K562 (cell line): ENCODE measurements around the gene KCNJ15. TPM values are rescaled to one million over a fixed set of nuclear protein-coding genes. Genes with fewer than 3 reads are reported as not detected.

Experiments used
- ATAC-seq: fragments of 200-7000 bp; cut with Tn5 transposase; 3 replicates; pipeline ENCODE4 v1.9.1; 2020; ENCODE audit warnings: moderate library complexity
- BruUV-seq: library from RNA; stranded (reverse); fragments of 400-500 nt; replicated peaks from 2 replicates; lab custom pipeline; 2021; lab: Mats Ljungman, UMichigan
- CTCF ChIA-PET: fragments of 300-600 bp; formaldehyde crosslinking; extraction: SDS; loops from one replicate; lab custom pipeline; 2021; ENCODE audit warnings: low intra/inter-chr PET ratio; lab: Yijun Ruan, JAX
- POLR2A ChIA-PET: fragments of 300-600, 350-650 bp; sonication (Branson Sonifier 250); formaldehyde crosslinking; extraction: SDS; loops from one replicate; lab custom pipeline; 2021; ENCODE audit warnings: antibody characterized with exemption, inconsistent platforms; lab: Yijun Ruan, JAX
- DNase-seq, 4 experiments: peaks; one replicate each; pipeline versions ENCODE4 v3.0.0 to v3.0.0-alpha.2; 2011 to 2018; ENCODE audit warnings: low spot score in 3 of 4, mixed read lengths in 3 of 4; ENCODE audit errors: extremely low read depth in 1 of 4
- FAIRE-seq: peaks from 2 replicates; lab custom pipeline; 2011; peaks lifted over from hg19 to GRCh38; lab: Jason Lieb, UNC
- H2AFZ ChIP-seq: 2 replicates; pipeline ENCODE4 v1.6.0; 2011; ENCODE audit warnings: low read depth, low read length, control low read depth, inconsistent platforms
- H3K27ac ChIP-seq: fragments of 200-600 bp; 3 replicates; pipeline ENCODE4 v1.8.0; 2011; ENCODE audit warnings: low read depth, mild to moderate bottlenecking, control low read depth, inconsistent platforms, low read length, moderate library complexity, mixed read lengths; ENCODE audit errors: extremely low read depth
- H3K27me3 ChIP-seq, 2 experiments: fragments of 300-600 bp in 1 of 2; 2 replicates in 1 of 2; 3 replicates in 1 of 2; pipeline versions ENCODE4 v1.6.0 to v1.8.0; 2011; ENCODE audit warnings: inconsistent platforms in 2 of 2, low read length in 2 of 2, mild to moderate bottlenecking in 1 of 2, mixed read lengths in 1 of 2, moderate library complexity in 1 of 2; ENCODE audit not compliant: control insufficient read depth in 2 of 2, insufficient read depth in 2 of 2
- H3K36me3 ChIP-seq: fragments of 300-600 bp; 3 replicates; pipeline ENCODE4 v1.8.0; 2011; ENCODE audit warnings: mild to moderate bottlenecking, low read length, inconsistent platforms; ENCODE audit not compliant: control insufficient read depth, insufficient read depth
- H3K4me1 ChIP-seq, 2 experiments: fragments of 200-600 bp in 1 of 2; replicated peaks in 1 of 2; 2 replicates in 1 of 2; 3 replicates in 1 of 2; pipeline versions ENCODE4 v1.5.1 to v1.8.0; 2011; ENCODE audit warnings: inconsistent platforms in 2 of 2, low read length in 2 of 2, mild to moderate bottlenecking in 1 of 2, mixed read lengths in 1 of 2, moderate library complexity in 1 of 2; ENCODE audit not compliant: control insufficient read depth in 2 of 2, insufficient read depth in 2 of 2
- H3K4me2 ChIP-seq: 2 replicates; pipeline ENCODE4 v1.6.1; 2011; ENCODE audit warnings: low read length, control low read depth, inconsistent platforms, mixed read lengths; ENCODE audit not compliant: insufficient read depth
- H3K4me3 ChIP-seq: fragments of 200-600 bp; sonication (generic), shearing (Covaris generic); 2 replicates; pipeline ENCODE4 v1.5.1; 2016; ENCODE audit warnings: control low read depth, inconsistent platforms
- H3K79me2 ChIP-seq: fragments of 200-600 bp; 3 replicates; pipeline ENCODE4 v1.8.0; 2011; ENCODE audit warnings: low read length, inconsistent platforms; ENCODE audit not compliant: control insufficient read depth, insufficient read depth
- H3K9ac ChIP-seq, 2 experiments: 2 replicates each; pipeline versions ENCODE4 v1.6.0 to v1.6.1; 2011; ENCODE audit warnings: low read depth in 2 of 2, low read length in 2 of 2, control low read depth in 1 of 2, inconsistent platforms in 1 of 2, mild to moderate bottlenecking in 1 of 2, mixed read lengths in 1 of 2; ENCODE audit not compliant: insufficient read depth in 1 of 2
- H3K9me1 ChIP-seq: one replicate; pipeline ENCODE4 v1.6.0; 2011; ENCODE audit warnings: inconsistent platforms, mild to moderate bottlenecking, low read length, moderate library complexity; ENCODE audit not compliant: control insufficient read depth, insufficient read depth
- H3K9me3 ChIP-seq: replicated peaks from 2 replicates; pipeline ENCODE4 v1.5.1; 2011; ENCODE audit warnings: low read depth, low read length, inconsistent platforms; ENCODE audit not compliant: control insufficient read depth, insufficient read depth
- H4K20me1 ChIP-seq: replicated peaks from 2 replicates; pipeline ENCODE4 v1.6.1; 2011; ENCODE audit warnings: low read length, inconsistent platforms, mixed read lengths; ENCODE audit not compliant: control insufficient read depth, insufficient read depth
- CEBPB ChIP-seq: fragments of 450-650 bp; IDR thresholded peaks from 2 replicates; pipeline ENCODE4 v1.6.1; 2016; ENCODE audit warnings: missing genetic modification characterization, missing compliant biosample characterization
- CREB1 ChIP-seq, 2 experiments: sonication (generic) in 1 of 2; formaldehyde crosslinking in 1 of 2; IDR thresholded peaks; 2 replicates each; pipeline versions ENCODE4 v1.6.1 to v1.8.0; 2012 to 2022; ENCODE audit warnings: inconsistent platforms in 1 of 2, mild to moderate bottlenecking in 1 of 2, missing genetic modification reagents in 1 of 2, moderate library complexity in 1 of 2
- HOXB6 ChIP-seq: fragments of 250-450 bp; sonication (Bioruptor Pico); IDR thresholded peaks from 2 replicates; pipeline ENCODE4 v1.5.1; 2022; ENCODE audit warnings: mild to moderate bottlenecking, borderline replicate concordance
- KAT8 ChIP-seq: fragments of 450-650 bp; IDR thresholded peaks from 2 replicates; pipeline ENCODE4 v1.6.1; 2016; ENCODE audit warnings: low read depth, mild to moderate bottlenecking
- NFIX ChIP-seq: fragments of 250-450 bp; sonication (Bioruptor Pico); IDR thresholded peaks from 2 replicates; pipeline ENCODE4 v1.4.0; 2020; ENCODE audit warnings: low read depth, mild to moderate bottlenecking, moderate library complexity
- PHF20 ChIP-seq: fragments of 450-650 bp; IDR thresholded peaks from 2 replicates; pipeline ENCODE4 v1.6.1; 2018; ENCODE audit not compliant: partially characterized antibody
- PTRF ChIP-seq: fragments of 450-650 bp; IDR thresholded peaks from 2 replicates; pipeline ENCODE4 v1.6.1; 2016; ENCODE audit warnings: mild to moderate bottlenecking, missing genetic modification characterization, missing compliant biosample characterization
- RBFOX2 ChIP-seq: fragments of 200-400 bp; formaldehyde crosslinking; IDR thresholded peaks from 2 replicates; pipeline ENCODE4 v1.6.1; 2017; ENCODE audit warnings: low read depth, mild to moderate bottlenecking, low read length, moderate library complexity
- SNIP1 ChIP-seq: fragments of 450-650 bp; IDR thresholded peaks from 2 replicates; pipeline ENCODE4 v1.7.1; 2017; ENCODE audit warnings: low read depth, mild to moderate bottlenecking
- TCF15 ChIP-seq: fragments of 250-450 bp; sonication (Bioruptor Pico); IDR thresholded peaks from 2 replicates; pipeline ENCODE4 v1.8.0; 2022; ENCODE audit warnings: moderate library complexity, mild to moderate bottlenecking, inconsistent platforms
- TRIM25 ChIP-seq: fragments of 450-650 bp; IDR thresholded peaks from 2 replicates; pipeline ENCODE4 v1.7.0; 2016; ENCODE audit warnings: borderline replicate concordance
- WGBS: fragments of 100-300 bp; shearing (Covaris generic); methylation state at CpG from one replicate; pipeline ENCODE4 v1.1.6; 2016; ENCODE audit warnings: low coverage, mixed read lengths; ENCODE audit not compliant: insufficient coverage; ENCODE audit errors: missing lambda C conversion rate; 5-methylcytosine and 5-hydroxymethylcytosine counted together
- in situ Hi-C: fragments of 300-500 bp; cut with MboI; formaldehyde crosslinking; loops from 4 replicates; pipeline ENCODE4 v1.15.0; 2018; ENCODE audit warnings: inconsistent platforms, mixed read lengths
- intact Hi-C: fragments of 100-400 bp; cut with micrococcal nuclease; formaldehyde crosslinking; loops from 2 replicates; pipeline ENCODE4 v1.14.2; 2022
- polyA plus RNA-seq, 8 experiments: library from polyadenylated mRNA; depleted of rRNA in 4 of 8; stranded (reverse) in 5 of 8; unstranded in 3 of 8; fragments of >200 nt; fragmentation: Nextera tagmentation in 2 of 8; fragmentation: Illumina TruSeq in 1 of 8; extraction: Ambion mirVana in 2 of 8; extraction: Trizol in 1 of 8; gene quantifications; 2 replicates each; pipeline versions ENCODE4 v1.2.1 to v1.2.3, GENCODE V29; 2011 to 2014; ENCODE audit warnings: inconsistent platforms in 1 of 8, missing spikeins in 1 of 8
- total RNA-seq, 7 experiments: library from RNA; depleted of rRNA in 6 of 7; stranded (reverse); fragments of >200 nt in 6 of 7; fragmentation: Illumina TruSeq in 2 of 7; extraction: Trizol in 2 of 7; gene quantifications; 2 replicates each; pipeline versions ENCODE4 v1.2.1 to v1.2.3, GENCODE V29; 2011 to 2021; ENCODE audit warnings: low replicate concordance in 1 of 7
- TF ChIP-seq, protein P1 (sequence below): fragments of 250-450 bp; sonication (Bioruptor Pico); IDR thresholded peaks from 2 replicates; pipeline ENCODE4 v1.4.0; 2020
- TF ChIP-seq, protein P2 (sequence below), 2 experiments: fragments of 450-650 bp in 1 of 2; sonication (generic) in 1 of 2; formaldehyde crosslinking in 1 of 2; IDR thresholded peaks in 1 of 2; conservative IDR thresholded peaks in 1 of 2; 2 replicates each; pipeline versions ENCODE4 v1.6.1 to v1.8.1; 2016 to 2023; ENCODE audit warnings: mild to moderate bottlenecking in 2 of 2, moderate library complexity in 2 of 2, inconsistent platforms in 1 of 2, missing genetic modification reagents in 1 of 2
- TF ChIP-seq, protein P3 (sequence below), 2 experiments: fragments of 200-800 bp in 1 of 2; sonication (Bioruptor generic) in 1 of 2; sonication (generic) in 1 of 2; formaldehyde crosslinking in 1 of 2; IDR thresholded peaks in 1 of 2; conservative IDR thresholded peaks in 1 of 2; 2 replicates each; pipeline versions ENCODE4 v1.5.0 to v1.6.1; 2016 to 2020; ENCODE audit warnings: missing compliant biosample characterization in 1 of 2, missing genetic modification characterization in 1 of 2, missing genetic modification reagents in 1 of 2

KCNJ15 gene
- total and polyA plus RNA-seq, 9 of the 15 experiments (the other 6 are each of a cell fraction or from before 2014, with no cell fraction given): 0.20 to 3.0 (median 0.72) TPM; not detected in 1

- in situ Hi-C loops (no loop called here), intact Hi-C loops (no loop called here)
- Histone ChIP-seq H3K27ac (no peak overlapping the region), H3K36me3 (no peaks in the 10 kb centered on the region), H4K20me1 (no peaks in the 10 kb centered on the region), H3K4me2 (no peak overlapping the region), H2AFZ (no peak overlapping the region), H3K9ac (no peak overlapping the region), H3K4me1 (no peaks in the 10 kb centered on the region), H3K9me3 (no peaks in the 10 kb centered on the region), H3K27me3 (peaks cover 12 to 18% of the 10 kb centered on the region in 2 experiments), H3K4me3 (no peak overlapping the region), H3K79me2 (no peaks in the 10 kb centered on the region), H3K9me1 (no peaks in the 10 kb centered on the region)
- WGBS: 12% methylated on average over 9 of the region's 9 CpGs
- FAIRE-seq: no peak
- no TSS peak for BruUV-seq
- DNase-seq: no peak
- ATAC-seq: no peak
- ChIA-PET CTCF (no interaction called here), POLR2A (interaction anchor here (0.6 kb wide), 1 partner anchor 778 kb away, joined by 3 read pairs; no protein-coding TSS in a partner anchor)
- TF ChIP-seq RBFOX2 (no peak), CEBPB (tag) (peak; percentile 61; the same call in 1 of the 2 replicates), SNIP1 (no peak), NFIX (no peak), PTRF (no peak), TCF15 (CRISPR knock-in tag) (no peak), KAT8 (no peak), TRIM25 (no peak), PHF20 (no peak), HOXB6 (no peak), CREB1 (IDR thresholded peaks at IDR 0.05) (no peak), CREB1 (CRISPR knock-in tag; IDR thresholded peaks at IDR 0.05) (no peak)
- TF ChIP-seq, protein P1, sequence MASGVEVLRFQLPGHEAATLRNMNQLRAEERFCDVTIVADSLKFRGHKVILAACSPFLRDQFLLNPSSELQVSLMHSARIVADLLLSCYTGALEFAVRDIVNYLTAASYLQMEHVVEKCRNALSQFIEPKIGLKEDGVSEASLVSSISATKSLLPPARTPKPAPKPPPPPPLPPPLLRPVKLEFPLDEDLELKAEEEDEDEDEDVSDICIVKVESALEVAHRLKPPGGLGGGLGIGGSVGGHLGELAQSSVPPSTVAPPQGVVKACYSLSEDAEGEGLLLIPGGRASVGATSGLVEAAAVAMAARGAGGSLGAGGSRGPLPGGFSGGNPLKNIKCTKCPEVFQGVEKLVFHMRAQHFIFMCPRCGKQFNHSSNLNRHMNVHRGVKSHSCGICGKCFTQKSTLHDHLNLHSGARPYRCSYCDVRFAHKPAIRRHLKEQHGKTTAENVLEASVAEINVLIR (CRISPR knock-in tag): no peak
- TF ChIP-seq, protein P2, sequence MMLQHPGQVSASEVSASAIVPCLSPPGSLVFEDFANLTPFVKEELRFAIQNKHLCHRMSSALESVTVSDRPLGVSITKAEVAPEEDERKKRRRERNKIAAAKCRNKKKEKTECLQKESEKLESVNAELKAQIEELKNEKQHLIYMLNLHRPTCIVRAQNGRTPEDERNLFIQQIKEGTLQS (IDR thresholded peaks at IDR 0.05): peak; percentile 17; the same call in 1 of the 2 replicates
- TF ChIP-seq, protein P2 (CRISPR knock-in tag; conservative IDR thresholded peaks at IDR 0.05): no peak
- TF ChIP-seq, protein P3, sequence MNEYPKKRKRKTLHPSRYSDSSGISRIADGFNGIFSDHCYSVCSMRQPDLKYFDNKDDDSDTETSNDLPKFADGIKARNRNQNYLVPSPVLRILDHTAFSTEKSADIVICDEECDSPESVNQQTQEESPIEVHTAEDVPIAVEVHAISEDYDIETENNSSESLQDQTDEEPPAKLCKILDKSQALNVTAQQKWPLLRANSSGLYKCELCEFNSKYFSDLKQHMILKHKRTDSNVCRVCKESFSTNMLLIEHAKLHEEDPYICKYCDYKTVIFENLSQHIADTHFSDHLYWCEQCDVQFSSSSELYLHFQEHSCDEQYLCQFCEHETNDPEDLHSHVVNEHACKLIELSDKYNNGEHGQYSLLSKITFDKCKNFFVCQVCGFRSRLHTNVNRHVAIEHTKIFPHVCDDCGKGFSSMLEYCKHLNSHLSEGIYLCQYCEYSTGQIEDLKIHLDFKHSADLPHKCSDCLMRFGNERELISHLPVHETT (CRISPR knock-in tag; conservative IDR thresholded peaks at IDR 0.05 in 1 of 2, IDR thresholded peaks at IDR 0.05 in 1 of 2): no peak
Observed at GRCh38 chr21:38310646-38311485, 54.1 kb downstream of the KCNJ15 start.
